IMR-90 (cell line): ENCODE results near the gene FOSB. TPM values are rescaled to one million over a fixed set of nuclear protein-coding genes. Genes with fewer than 3 reads are reported as not detected.

Source experiments
- ATAC-seq: fragments of 200-7000 bp; cut with Tn5 transposase; 2 replicates; pipeline ENCODE4 v1.9.1; 2020; ENCODE audit warnings: low read depth, mild to moderate bottlenecking, moderate library complexity
- BruUV-seq: library from RNA; stranded (reverse); fragments of 400-500 nt; replicated peaks from 2 replicates; lab custom pipeline; 2021; lab: Mats Ljungman, UMichigan
- CTCF ChIA-PET: fragments of 300-600 bp; formaldehyde crosslinking; extraction: SDS; loops from one replicate; lab custom pipeline; 2021; ENCODE audit warnings: antibody characterized with exemption; lab: Yijun Ruan, JAX
- POLR2A ChIA-PET: fragments of 300-600 bp; sonication (Branson Sonifier 250); formaldehyde crosslinking; loops from one replicate; lab custom pipeline; 2022; ENCODE audit warnings: antibody characterized with exemption; ENCODE audit not compliant: unreplicated experiment; lab: Charles Lee
- DNase-seq: peaks from one replicate; pipeline ENCODE4 v3.0.0; 2013
- H2AFZ ChIP-seq: replicated peaks from 2 replicates; pipeline ENCODE3; 2013; ENCODE audit warnings: low read length, mild to moderate bottlenecking; ENCODE audit not compliant: poor library complexity
- H2AK5ac ChIP-seq: 2 replicates; pipeline ENCODE4 v1.6.1; 2013; ENCODE audit warnings: low read depth, low read length, inconsistent platforms
- H2AK9ac ChIP-seq: replicated peaks from 2 replicates; pipeline ENCODE3; 2013; ENCODE audit warnings: mild to moderate bottlenecking, low read depth, low read length, moderate library complexity; ENCODE audit not compliant: poor library complexity
- H2BK120ac ChIP-seq: 2 replicates; pipeline ENCODE4 v1.6.1; 2013; ENCODE audit warnings: low read depth, low read length, inconsistent platforms
- H2BK15ac ChIP-seq: 3 replicates; pipeline ENCODE4 v1.6.1; 2013; ENCODE audit warnings: low read depth, low read length, inconsistent platforms
- H2BK20ac ChIP-seq: 2 replicates; pipeline ENCODE4 v1.6.1; 2013; ENCODE audit warnings: low read depth, mild to moderate bottlenecking, inconsistent platforms, low read length, moderate library complexity
- H2BK5ac ChIP-seq: 2 replicates; pipeline ENCODE4 v1.6.1; 2013; ENCODE audit warnings: mild to moderate bottlenecking, low read depth, low read length, inconsistent platforms; ENCODE audit not compliant: poor library complexity, severe bottlenecking
- H3K14ac ChIP-seq: replicated peaks from 2 replicates; pipeline ENCODE4 v1.6.1; 2013; ENCODE audit warnings: low read depth, low read length, inconsistent platforms
- H3K18ac ChIP-seq: 2 replicates; pipeline ENCODE4 v1.6.1; 2013; ENCODE audit warnings: low read depth, low read length, control low read depth
- H3K23ac ChIP-seq: 2 replicates; pipeline ENCODE4 v1.6.1; 2013; ENCODE audit warnings: low read depth, low read length, inconsistent platforms
- H3K27ac ChIP-seq: 2 replicates; pipeline ENCODE4 v1.5.1; 2013; ENCODE audit warnings: mild to moderate bottlenecking, control low read depth, low read length; ENCODE audit not compliant: insufficient read depth
- H3K27me3 ChIP-seq: 2 replicates; pipeline ENCODE4 v1.6.1; 2013; ENCODE audit warnings: low read length; ENCODE audit not compliant: control insufficient read depth, insufficient read depth
- H3K36me3 ChIP-seq: 2 replicates; pipeline ENCODE4 v1.6.1; 2013; ENCODE audit warnings: low read length, mixed read lengths; ENCODE audit not compliant: control insufficient read depth, insufficient read depth
- H3K4ac ChIP-seq: 2 replicates; pipeline ENCODE4 v1.6.1; 2013; ENCODE audit warnings: low read depth, low read length, inconsistent platforms
- H3K4me1 ChIP-seq: 2 replicates; pipeline ENCODE4 v1.6.1; 2013; ENCODE audit warnings: low read length, mixed read lengths; ENCODE audit not compliant: control insufficient read depth, insufficient read depth
- H3K4me2 ChIP-seq: 2 replicates; pipeline ENCODE4 v1.6.1; 2013; ENCODE audit warnings: low read depth, mild to moderate bottlenecking, control low read depth, low read length, moderate library complexity
- H3K4me3 ChIP-seq: 2 replicates; pipeline ENCODE4 v1.5.1; 2013; ENCODE audit warnings: low read depth, mild to moderate bottlenecking, control low read depth, low read length, moderate library complexity; ENCODE audit not compliant: insufficient read depth
- H3K56ac ChIP-seq: 2 replicates; pipeline ENCODE4 v1.6.1; 2013; ENCODE audit warnings: low read length, inconsistent platforms; ENCODE audit not compliant: insufficient read depth; ENCODE audit errors: extremely low read depth
- H3K79me1 ChIP-seq, 2 experiments: 2 replicates each; pipeline ENCODE4 v1.6.1; 2013; ENCODE audit warnings: low read length in 2 of 2, inconsistent platforms in 1 of 2, low read depth in 1 of 2
- H3K9ac ChIP-seq: 2 replicates; pipeline ENCODE4 v1.6.1; 2013; ENCODE audit warnings: low read depth, low read length, control low read depth
- H3K9me1 ChIP-seq: 2 replicates; pipeline ENCODE4 v1.6.1; 2013; ENCODE audit warnings: low read length, inconsistent platforms; ENCODE audit not compliant: insufficient read depth
- H3K9me3 ChIP-seq: 2 replicates; pipeline ENCODE4 v1.6.1; 2013; ENCODE audit warnings: low read length; ENCODE audit not compliant: control insufficient read depth, insufficient read depth
- H4K20me1 ChIP-seq: 2 replicates; pipeline ENCODE4 v1.6.1; 2013; ENCODE audit warnings: low read length, inconsistent platforms; ENCODE audit not compliant: insufficient read depth
- H4K5ac ChIP-seq: 2 replicates; pipeline ENCODE4 v1.6.1; 2013; ENCODE audit warnings: mild to moderate bottlenecking, low read depth, low read length, control low read depth
- H4K8ac ChIP-seq, 2 experiments: 2 replicates each; pipeline ENCODE4 v1.6.1; 2013; ENCODE audit warnings: low read depth in 2 of 2, low read length in 2 of 2, control low read depth in 1 of 2, inconsistent platforms in 1 of 2
- H4K91ac ChIP-seq: 2 replicates; pipeline ENCODE4 v1.6.1; 2013; ENCODE audit warnings: low read depth, low read length, inconsistent platforms; ENCODE audit not compliant: insufficient read depth
- CEBPB ChIP-seq: IDR thresholded peaks from 2 replicates; pipeline ENCODE4 v1.6.1; 2012; ENCODE audit warnings: low read depth, low read length, improper control_type of control experiment
- FOS ChIP-seq: fragments of 150-350 bp; IDR thresholded peaks from 2 replicates; pipeline ENCODE4 v1.6.1; 2016; ENCODE audit warnings: low read depth, low read length
- MAZ ChIP-seq: IDR thresholded peaks from 2 replicates; pipeline ENCODE4 v1.6.1; 2012; ENCODE audit warnings: low read depth, mild to moderate bottlenecking, low read length, improper control_type of control experiment, moderate library complexity, borderline replicate concordance
- RCOR1 ChIP-seq: IDR thresholded peaks from 2 replicates; pipeline ENCODE4 v1.6.1; 2012; ENCODE audit warnings: mild to moderate bottlenecking, low read length, improper control_type of control experiment; ENCODE audit not compliant: insufficient replicate concordance
- RFX5 ChIP-seq: IDR thresholded peaks from 2 replicates; pipeline ENCODE4 v1.8.0; 2012; ENCODE audit warnings: low read depth, mild to moderate bottlenecking, low read length, moderate library complexity
- SMC3 ChIP-seq: fragments of 150-350 bp; IDR thresholded peaks from 2 replicates; pipeline ENCODE4 v1.6.1; 2016; ENCODE audit warnings: low read depth, mild to moderate bottlenecking, antibody characterized with exemption, low read length, moderate library complexity
- WGBS, 2 experiments: methylation state at CpG; one replicate each; pipeline versions ENCODE4 v1.1.5 to v1.1.7; 2013; ENCODE audit warnings: missing lambda C conversion rate in 2 of 2; ENCODE audit not compliant: insufficient read length in 1 of 2; ENCODE audit errors: extremely low coverage in 2 of 2; 5-methylcytosine and 5-hydroxymethylcytosine counted together
- dilution Hi-C: fragments of 300-500 bp; cut with HindIII; formaldehyde crosslinking; loops from one replicate; pipeline ENCODE4 v1.14.3; 2018; ENCODE audit warnings: low sequenced_read_pairs; ENCODE audit not compliant: unreplicated experiment
- in situ Hi-C: fragments of 300-500 bp; cut with MboI; formaldehyde crosslinking; loops from 3 replicates; pipeline ENCODE4 v1.14.3; 2019; ENCODE audit warnings: low sequenced_read_pairs, inconsistent platforms, mixed read lengths
- intact Hi-C: fragments of 100-400 bp; cut with micrococcal nuclease; formaldehyde crosslinking; loops from 2 replicates; pipeline ENCODE4 v1.10.0; 2022
- polyA plus RNA-seq, 3 experiments: library from polyadenylated mRNA; depleted of rRNA; stranded (reverse); fragments of >200 nt; gene quantifications; 2 replicates each; pipeline ENCODE4 v1.2.3, GENCODE V29; 2012; ENCODE audit warnings: low replicate concordance in 1 of 3
- total RNA-seq: library from RNA; depleted of rRNA; stranded (reverse); fragments of >200 nt; gene quantifications from 2 replicates; pipeline ENCODE4 v1.2.3, GENCODE V29; 2012

The FOSB gene
- total and polyA plus RNA-seq, 2 of the 4 experiments (the other 2 are of a cell fraction), result 11.1 to 15.6 TPM

DNA sequence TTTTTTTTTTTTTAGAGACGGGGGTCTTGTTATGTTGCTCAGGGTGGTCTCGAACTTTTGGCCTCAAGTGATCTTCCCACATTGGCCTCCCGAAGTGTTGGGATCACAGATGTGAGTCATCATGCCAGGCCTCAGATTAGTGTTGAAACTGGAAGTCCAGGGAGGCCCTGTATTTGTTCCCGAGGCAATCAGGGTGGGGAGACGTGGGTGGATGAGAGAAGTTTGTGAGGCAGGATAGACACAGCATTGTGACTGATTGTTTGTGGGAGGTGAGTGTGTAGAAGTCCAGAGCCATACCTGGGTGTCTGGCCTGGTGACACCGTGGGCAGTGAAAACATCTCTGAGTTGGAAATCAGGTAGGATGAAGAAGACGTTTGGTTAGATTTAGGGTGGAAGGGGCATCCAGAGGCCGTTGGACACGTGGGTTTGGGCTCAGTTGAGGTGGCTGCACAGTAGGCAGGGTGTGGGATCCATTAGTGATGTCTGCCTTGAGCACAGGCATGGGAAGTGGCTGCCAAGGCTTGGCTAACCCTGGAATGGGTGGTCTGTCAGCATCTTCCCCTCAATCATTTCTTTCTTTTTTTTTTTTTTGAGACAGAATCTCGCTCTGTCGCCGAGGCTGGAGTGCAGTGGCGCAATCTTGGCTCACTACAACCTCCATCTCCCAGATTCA, 16.6 kb downstream of the FOSB start:
- Histone ChIP-seq H4K91ac (no peak overlapping the region), H2BK15ac (no peak overlapping the region), H3K4ac (no peak overlapping the region), H3K27ac (no peak overlapping the region), H2AK9ac (peak overlapping the region; percentile 5), H3K4me1 (no peaks in the 10 kb centered on the region), H3K4me2 (no peak overlapping the region), H2AK5ac (no peak overlapping the region), H3K79me1 (no peaks in the 10 kb centered on the region; a peak in 1 of 4 replicates), H3K18ac (no peak overlapping the region), H2BK5ac (no peak overlapping the region), H2BK20ac (no peak overlapping the region), H3K27me3 (no peaks in the 10 kb centered on the region), H3K56ac (no peak overlapping the region), H3K14ac (no peak overlapping the region), H2BK120ac (no peak overlapping the region), H3K9me1 (peaks cover 6% of the 10 kb centered on the region; the same call in 1 of the 2 replicates), H3K4me3 (no peak overlapping the region), H4K20me1 (no peaks in the 10 kb centered on the region), H2AFZ (peak overlapping the region; percentile 58), H3K36me3 (no peaks in the 10 kb centered on the region), H3K9me3 (no peaks in the 10 kb centered on the region), H4K8ac (no peak overlapping the region), H3K23ac (no peak overlapping the region), H3K9ac (no peak overlapping the region), H4K5ac (no peak overlapping the region)
- in situ Hi-C loops (no loop called here), intact Hi-C loops (no loop called here), dilution Hi-C loops (no loop called here)
- ChIA-PET CTCF (interaction anchor here (0.8 to 2.3 kb wide), 8 partner anchors 10 to 86 kb away, joined by 3 to 21 read pairs (median 7); partner anchors contain the start of genes FOSB, PPM1N and RTN2), POLR2A (no interaction called here)
- 74% methylated on average over 3 of the region's 13 CpGs; no CpG with 5 or more reads in 1 of the 2 experiments for WGBS, 2 experiments
- ATAC-seq (no peak), DNase-seq (no peak)
- no TSS peak for BruUV-seq
- TF ChIP-seq RCOR1 (no peak), MAZ (no peak), SMC3 (no peak), FOS (no peak), CEBPB (no peak), RFX5 (no peak)
